SK-N-SH (cell line): Measurements from ENCODE around the gene ITSN2.

ENCODE experiments used
- EP300 ChIP-seq, 2 experiments: IDR thresholded peaks; 2 replicates each; pipeline versions ENCODE4 v1.4.0 to v1.6.1; 2012; ENCODE audit warnings: borderline replicate concordance in 1 of 2, low read depth in 1 of 2, low read length in 1 of 2
- FOSL2 ChIP-seq: IDR thresholded peaks from 2 replicates; pipeline ENCODE4 v1.4.0; 2012; ENCODE audit warnings: low read depth, mild to moderate bottlenecking, moderate library complexity, borderline replicate concordance
- GABPA ChIP-seq: IDR thresholded peaks from 2 replicates; pipeline ENCODE4 v1.4.0; 2012; ENCODE audit warnings: low read depth, mild to moderate bottlenecking
- GATA2 ChIP-seq: sonication (generic); formaldehyde crosslinking; IDR thresholded peaks from 2 replicates; pipeline ENCODE4 v1.5.0; 2020; ENCODE audit warnings: mild to moderate bottlenecking, missing genetic modification reagents
- MEF2A ChIP-seq: IDR thresholded peaks from 2 replicates; pipeline ENCODE4 v1.4.0; 2012; ENCODE audit warnings: low read depth, borderline replicate concordance
- RAD21 ChIP-seq: IDR thresholded peaks from 2 replicates; pipeline ENCODE4 v1.6.1; 2012; ENCODE audit warnings: mild to moderate bottlenecking, low read length
- RFX5 ChIP-seq: IDR thresholded peaks from 2 replicates; pipeline ENCODE4 v1.6.1; 2012; ENCODE audit warnings: mild to moderate bottlenecking, improper control_type of control experiment, low read length
- TAF1 ChIP-seq: IDR thresholded peaks from 2 replicates; pipeline ENCODE4 v1.6.1; 2012; ENCODE audit warnings: low read depth, mild to moderate bottlenecking, low read length, moderate library complexity, borderline replicate concordance
- TCF12 ChIP-seq: IDR thresholded peaks from 2 replicates; pipeline ENCODE4 v1.4.0; 2012
- TEAD4 ChIP-seq: IDR thresholded peaks from 2 replicates; pipeline ENCODE4 v1.4.0; 2012; ENCODE audit warnings: mild to moderate bottlenecking, borderline replicate concordance; ENCODE audit not compliant: insufficient read depth
- USF1 ChIP-seq: IDR thresholded peaks from 2 replicates; pipeline ENCODE4 v1.4.0; 2012; ENCODE audit warnings: low read depth, borderline replicate concordance
- YY1 ChIP-seq: IDR thresholded peaks from 2 replicates; pipeline ENCODE4 v1.4.0; 2012; ENCODE audit warnings: low read depth, mild to moderate bottlenecking
- TF ChIP-seq, protein P1 (sequence below): fragments of 200-600 bp; sonication (generic); IDR thresholded peaks from 2 replicates; pipeline ENCODE4 v1.6.1; 2017; ENCODE audit warnings: antibody characterized with exemption, mild to moderate bottlenecking, moderate library complexity
- TF ChIP-seq, protein P2 (sequence below): fragments of 150-350 bp; IDR thresholded peaks from 2 replicates; pipeline ENCODE4 v1.6.1; 2016; ENCODE audit warnings: mild to moderate bottlenecking, low read depth, low read length

DNA sequence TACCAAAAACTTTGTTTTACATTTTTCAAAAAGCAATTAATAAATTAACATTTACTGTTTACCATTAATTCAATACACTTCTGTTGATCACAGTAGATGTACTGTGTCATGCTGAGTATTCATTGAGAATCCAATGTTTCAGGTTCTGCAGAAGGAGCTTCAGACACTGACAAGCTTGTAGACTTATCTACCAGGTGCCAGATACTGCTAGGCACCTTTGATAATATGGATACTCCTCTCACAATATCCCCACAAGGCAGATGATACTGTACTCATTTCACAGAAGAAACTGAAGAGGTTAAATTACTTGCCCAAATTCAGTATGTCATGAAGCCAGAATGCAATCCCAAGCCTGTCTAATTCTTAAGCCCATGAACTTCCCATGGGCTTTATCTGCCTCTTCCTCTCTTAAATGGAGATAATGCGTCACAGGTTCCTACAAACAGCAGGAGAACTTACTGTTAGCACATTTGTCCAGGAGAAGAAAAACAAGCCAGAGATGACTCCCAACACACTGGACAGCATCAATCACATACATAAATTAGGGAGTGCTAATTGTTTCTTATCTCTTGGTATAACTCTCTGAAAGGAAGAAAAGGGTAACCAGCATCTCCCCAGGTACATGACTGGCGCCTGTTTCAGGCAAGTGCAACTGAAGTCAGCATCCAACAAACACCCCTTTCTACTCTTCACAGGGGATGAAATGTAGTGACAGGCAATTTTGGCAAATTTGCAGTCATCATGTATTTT lies 27.4 kb downstream of the ITSN2 start:
- TF ChIP-seq YY1 (no peak), TEAD4 (no peak), RAD21 (no peak), GATA2 (CRISPR knock-in tag) (no peak), RFX5 (no peak), MEF2A (no peak), EP300 (IDR thresholded peaks at IDR 0.05; ENCODE audit: borderline replicate concordance in 1 of 2, low read depth in 1 of 2, low read length in 1 of 2) (no peak), TAF1 (no peak), GABPA (no peak), TCF12 (no peak), USF1 (no peak), FOSL2 (no peak)
- TF ChIP-seq, protein P1, sequence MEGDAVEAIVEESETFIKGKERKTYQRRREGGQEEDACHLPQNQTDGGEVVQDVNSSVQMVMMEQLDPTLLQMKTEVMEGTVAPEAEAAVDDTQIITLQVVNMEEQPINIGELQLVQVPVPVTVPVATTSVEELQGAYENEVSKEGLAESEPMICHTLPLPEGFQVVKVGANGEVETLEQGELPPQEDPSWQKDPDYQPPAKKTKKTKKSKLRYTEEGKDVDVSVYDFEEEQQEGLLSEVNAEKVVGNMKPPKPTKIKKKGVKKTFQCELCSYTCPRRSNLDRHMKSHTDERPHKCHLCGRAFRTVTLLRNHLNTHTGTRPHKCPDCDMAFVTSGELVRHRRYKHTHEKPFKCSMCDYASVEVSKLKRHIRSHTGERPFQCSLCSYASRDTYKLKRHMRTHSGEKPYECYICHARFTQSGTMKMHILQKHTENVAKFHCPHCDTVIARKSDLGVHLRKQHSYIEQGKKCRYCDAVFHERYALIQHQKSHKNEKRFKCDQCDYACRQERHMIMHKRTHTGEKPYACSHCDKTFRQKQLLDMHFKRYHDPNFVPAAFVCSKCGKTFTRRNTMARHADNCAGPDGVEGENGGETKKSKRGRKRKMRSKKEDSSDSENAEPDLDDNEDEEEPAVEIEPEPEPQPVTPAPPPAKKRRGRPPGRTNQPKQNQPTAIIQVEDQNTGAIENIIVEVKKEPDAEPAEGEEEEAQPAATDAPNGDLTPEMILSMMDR, result no peak
- TF ChIP-seq, protein P2, sequence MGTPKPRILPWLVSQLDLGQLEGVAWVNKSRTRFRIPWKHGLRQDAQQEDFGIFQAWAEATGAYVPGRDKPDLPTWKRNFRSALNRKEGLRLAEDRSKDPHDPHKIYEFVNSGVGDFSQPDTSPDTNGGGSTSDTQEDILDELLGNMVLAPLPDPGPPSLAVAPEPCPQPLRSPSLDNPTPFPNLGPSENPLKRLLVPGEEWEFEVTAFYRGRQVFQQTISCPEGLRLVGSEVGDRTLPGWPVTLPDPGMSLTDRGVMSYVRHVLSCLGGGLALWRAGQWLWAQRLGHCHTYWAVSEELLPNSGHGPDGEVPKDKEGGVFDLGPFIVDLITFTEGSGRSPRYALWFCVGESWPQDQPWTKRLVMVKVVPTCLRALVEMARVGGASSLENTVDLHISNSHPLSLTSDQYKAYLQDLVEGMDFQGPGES, result no peak
